ENCODE data around the gene TAAR8. TPM values are rescaled to one million over a fixed set of nuclear protein-coding genes. Genes with fewer than 3 reads are reported as not detected.

Gene TAAR8
- total and polyA plus RNA-seq, 2 of the 13 experiments (the other 11 are each of a cell fraction or from before 2014, with no cell fraction given), result 0.07 TPM; not detected in 1

DNA sequence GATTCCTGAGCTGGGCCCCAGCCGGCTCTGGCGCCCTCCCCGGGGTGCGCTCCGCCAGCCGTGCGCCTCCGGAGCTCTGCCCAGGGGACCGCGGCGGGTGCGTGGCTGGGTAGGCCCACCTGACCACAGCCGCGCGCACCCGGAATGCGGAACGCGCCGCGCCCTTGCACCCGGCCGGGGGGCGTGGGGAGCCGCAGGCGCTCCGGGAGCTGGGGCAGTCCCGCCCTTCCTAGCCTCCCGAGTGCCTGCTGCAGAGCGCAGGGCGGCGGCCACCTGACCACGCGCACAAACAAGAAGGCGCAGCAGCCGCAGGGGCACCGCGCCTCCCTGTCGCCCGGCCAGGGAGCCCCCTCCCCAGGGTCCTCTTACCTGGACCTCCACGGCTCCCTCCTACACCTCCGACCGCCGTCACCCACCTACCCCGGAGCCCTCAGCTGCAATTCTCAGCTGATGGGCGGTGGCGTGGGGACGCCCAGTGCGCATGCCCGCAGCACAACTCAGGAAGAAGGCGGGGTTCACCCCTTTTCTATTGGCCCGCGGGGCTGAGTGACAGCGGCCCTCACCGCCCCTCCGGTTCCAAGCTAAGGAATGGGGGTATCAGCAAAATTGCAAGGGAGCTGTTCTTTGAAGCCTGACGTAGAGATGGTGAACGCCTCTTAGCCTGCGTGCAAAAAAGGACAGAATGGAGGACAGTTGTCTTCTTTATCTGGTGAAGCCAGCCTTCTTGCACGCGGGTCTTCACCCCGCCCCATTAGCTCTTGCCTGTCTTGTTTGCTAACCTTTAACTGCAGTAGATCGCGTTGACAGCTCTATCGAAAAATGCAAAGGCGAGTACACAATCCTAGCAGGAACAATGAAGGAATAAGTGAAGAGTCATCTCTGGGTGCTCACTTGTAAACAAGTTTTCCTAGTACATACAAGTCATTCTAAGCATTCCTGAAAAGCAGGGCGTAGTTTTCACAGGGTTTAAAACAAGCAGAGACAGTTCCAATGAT is 39.5 kb upstream of the TAAR8 start, which contains the start of gene STX7 (continued):
- TF ChIP-seq, protein P1, sequence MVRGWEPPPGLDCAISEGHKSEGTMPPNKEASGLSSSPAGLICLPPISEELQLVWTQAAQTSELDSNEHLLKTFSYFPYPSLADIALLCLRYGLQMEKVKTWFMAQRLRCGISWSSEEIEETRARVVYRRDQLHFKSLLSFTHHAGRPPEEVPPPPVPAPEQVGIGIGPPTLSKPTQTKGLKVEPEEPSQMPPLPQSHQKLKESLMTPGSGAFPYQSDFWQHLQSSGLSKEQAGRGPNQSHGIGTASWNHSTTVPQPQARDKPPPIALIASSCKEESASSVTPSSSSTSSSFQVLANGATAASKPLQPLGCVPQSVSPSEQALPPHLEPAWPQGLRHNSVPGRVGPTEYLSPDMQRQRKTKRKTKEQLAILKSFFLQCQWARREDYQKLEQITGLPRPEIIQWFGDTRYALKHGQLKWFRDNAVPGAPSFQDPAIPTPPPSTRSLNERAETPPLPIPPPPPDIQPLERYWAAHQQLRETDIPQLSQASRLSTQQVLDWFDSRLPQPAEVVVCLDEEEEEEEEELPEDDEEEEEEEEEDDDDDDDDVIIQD (CRISPR knock-in tag; IDR thresholded peaks at IDR 0.05; ENCODE audit: low read depth), result no peak; the same call in 1 of the 2 replicates
- TF ChIP-seq, protein P2, sequence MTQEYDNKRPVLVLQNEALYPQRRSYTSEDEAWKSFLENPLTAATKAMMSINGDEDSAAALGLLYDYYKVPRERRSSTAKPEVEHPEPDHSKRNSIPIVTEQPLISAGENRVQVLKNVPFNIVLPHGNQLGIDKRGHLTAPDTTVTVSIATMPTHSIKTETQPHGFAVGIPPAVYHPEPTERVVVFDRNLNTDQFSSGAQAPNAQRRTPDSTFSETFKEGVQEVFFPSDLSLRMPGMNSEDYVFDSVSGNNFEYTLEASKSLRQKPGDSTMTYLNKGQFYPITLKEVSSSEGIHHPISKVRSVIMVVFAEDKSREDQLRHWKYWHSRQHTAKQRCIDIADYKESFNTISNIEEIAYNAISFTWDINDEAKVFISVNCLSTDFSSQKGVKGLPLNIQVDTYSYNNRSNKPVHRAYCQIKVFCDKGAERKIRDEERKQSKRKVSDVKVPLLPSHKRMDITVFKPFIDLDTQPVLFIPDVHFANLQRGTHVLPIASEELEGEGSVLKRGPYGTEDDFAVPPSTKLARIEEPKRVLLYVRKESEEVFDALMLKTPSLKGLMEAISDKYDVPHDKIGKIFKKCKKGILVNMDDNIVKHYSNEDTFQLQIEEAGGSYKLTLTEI (CRISPR knock-in tag; conservative IDR thresholded peaks at IDR 0.05), result no peak
- TF ChIP-seq GABPA (IDR thresholded peaks at IDR 0.05; ENCODE audit: low read depth, low read length), result no peak
- no peak; the same call in 1 of the 2 replicates for TF ChIP-seq GABPA (CRISPR knock-in tag; IDR thresholded peaks at IDR 0.05; ENCODE audit: low read depth)
- peak; percentile 96 for TF ChIP-seq KLF12 (CRISPR knock-in tag; IDR thresholded peaks at IDR 0.05; ENCODE audit: borderline replicate concordance)
- no peak for TF ChIP-seq NR2F6 (IDR thresholded peaks at IDR 0.05)
- 0 out of 2 replicates have a peak, but pooled peaks have one; percentile 17 for TF ChIP-seq NR2F6 (CRISPR knock-in tag; IDR thresholded peaks at IDR 0.05)
- TF ChIP-seq, protein P3, sequence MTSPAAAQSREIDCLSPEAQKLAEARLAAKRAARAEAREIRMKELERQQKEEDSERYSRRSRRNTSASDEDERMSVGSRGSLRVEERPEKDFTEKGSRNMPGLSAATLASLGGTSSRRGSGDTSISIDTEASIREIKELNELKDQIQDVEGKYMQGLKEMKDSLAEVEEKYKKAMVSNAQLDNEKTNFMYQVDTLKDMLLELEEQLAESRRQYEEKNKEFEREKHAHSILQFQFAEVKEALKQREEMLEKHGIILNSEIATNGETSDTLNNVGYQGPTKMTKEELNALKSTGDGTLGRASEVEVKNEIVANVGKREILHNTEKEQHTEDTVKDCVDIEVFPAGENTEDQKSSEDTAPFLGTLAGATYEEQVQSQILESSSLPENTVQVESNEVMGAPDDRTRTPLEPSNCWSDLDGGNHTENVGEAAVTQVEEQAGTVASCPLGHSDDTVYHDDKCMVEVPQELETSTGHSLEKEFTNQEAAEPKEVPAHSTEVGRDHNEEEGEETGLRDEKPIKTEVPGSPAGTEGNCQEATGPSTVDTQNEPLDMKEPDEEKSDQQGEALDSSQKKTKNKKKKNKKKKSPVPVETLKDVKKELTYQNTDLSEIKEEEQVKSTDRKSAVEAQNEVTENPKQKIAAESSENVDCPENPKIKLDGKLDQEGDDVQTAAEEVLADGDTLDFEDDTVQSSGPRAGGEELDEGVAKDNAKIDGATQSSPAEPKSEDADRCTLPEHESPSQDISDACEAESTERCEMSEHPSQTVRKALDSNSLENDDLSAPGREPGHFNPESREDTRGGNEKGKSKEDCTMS (CRISPR knock-in tag; conservative IDR thresholded peaks at IDR 0.05), result no peak
- TF ChIP-seq YEATS2 (CRISPR knock-in tag; IDR thresholded peaks at IDR 0.05; ENCODE audit: borderline replicate concordance), result peak; percentile 78; the same call in 1 of the 2 replicates
- peak; percentile 82; the same call in 1 of the 2 replicates for TF ChIP-seq ZNF713 (CRISPR knock-in tag; IDR thresholded peaks at IDR 0.05)
- TF ChIP-seq ELF3 (CRISPR knock-in tag; IDR thresholded peaks at IDR 0.05), result peak; percentile 76
- TF ChIP-seq, protein P4, sequence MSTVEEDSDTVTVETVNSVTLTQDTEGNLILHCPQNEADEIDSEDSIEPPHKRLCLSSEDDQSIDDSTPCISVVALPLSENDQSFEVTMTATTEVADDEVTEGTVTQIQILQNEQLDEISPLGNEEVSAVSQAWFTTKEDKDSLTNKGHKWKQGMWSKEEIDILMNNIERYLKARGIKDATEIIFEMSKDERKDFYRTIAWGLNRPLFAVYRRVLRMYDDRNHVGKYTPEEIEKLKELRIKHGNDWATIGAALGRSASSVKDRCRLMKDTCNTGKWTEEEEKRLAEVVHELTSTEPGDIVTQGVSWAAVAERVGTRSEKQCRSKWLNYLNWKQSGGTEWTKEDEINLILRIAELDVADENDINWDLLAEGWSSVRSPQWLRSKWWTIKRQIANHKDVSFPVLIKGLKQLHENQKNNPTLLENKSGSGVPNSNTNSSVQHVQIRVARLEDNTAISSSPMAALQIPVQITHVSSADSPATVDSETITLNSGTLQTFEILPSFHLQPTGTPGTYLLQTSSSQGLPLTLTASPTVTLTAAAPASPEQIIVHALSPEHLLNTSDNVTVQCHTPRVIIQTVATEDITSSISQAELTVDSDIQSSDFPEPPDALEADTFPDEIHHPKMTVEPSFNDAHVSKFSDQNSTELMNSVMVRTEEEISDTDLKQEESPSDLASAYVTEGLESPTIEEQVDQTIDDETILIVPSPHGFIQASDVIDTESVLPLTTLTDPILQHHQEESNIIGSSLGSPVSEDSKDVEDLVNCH (CRISPR knock-in tag; IDR thresholded peaks at IDR 0.05), result 0 out of 2 replicates have a peak, but pooled peaks have one; percentile 30
- TF ChIP-seq IKZF4 (CRISPR knock-in tag; IDR thresholded peaks at IDR 0.05; ENCODE audit: borderline replicate concordance, low read depth, not compliant biosample characterization), result no peak
- peak; percentile 83; the same call in 1 of the 2 replicates for TF ChIP-seq HES4 (CRISPR knock-in tag; IDR thresholded peaks at IDR 0.05; ENCODE audit: borderline replicate concordance)
- peak; percentile 81 for TF ChIP-seq ZNF768 (CRISPR knock-in tag; IDR thresholded peaks at IDR 0.05)
- no peak for TF ChIP-seq FOXA1 (IDR thresholded peaks at IDR 0.05)
- TF ChIP-seq FOXA1 (CRISPR knock-in tag; IDR thresholded peaks at IDR 0.05), result no peak; the same call in 1 of the 2 replicates
- TF ChIP-seq HNRNPL (IDR thresholded peaks at IDR 0.05; ENCODE audit: low read depth, low read length), result 0 out of 2 replicates have a peak, but pooled peaks have one; percentile 41
- peak; percentile 70; the same call in 1 of the 2 replicates for TF ChIP-seq ZNF446 (CRISPR knock-in tag; IDR thresholded peaks at IDR 0.05)
- TF ChIP-seq DPF2 (CRISPR knock-in tag; IDR thresholded peaks at IDR 0.05; ENCODE audit: borderline replicate concordance, low read depth), result no peak
- peak; percentile 30; the same call in 1 of the 2 replicates for TF ChIP-seq ZNF121 (CRISPR knock-in tag; IDR thresholded peaks at IDR 0.05)

Data from HepG2 (cell line).